WERI-Rb-1 (cell line): ENCODE data around the gene TRIM44.

Experiments used
- DNase-seq: peaks from one replicate; pipeline ENCODE4 v3.0.0-alpha.2; 2020
- H3K27ac ChIP-seq: fragments of 250-450 bp; sonication (Bioruptor Pico); 2 replicates; pipeline ENCODE4 v1.5.1; 2020; ENCODE audit warnings: mild to moderate bottlenecking, moderate library complexity
- H3K27me3 ChIP-seq: fragments of 250-450 bp; sonication (Bioruptor Pico); 2 replicates; pipeline ENCODE4 v1.5.1; 2021; ENCODE audit warnings: mild to moderate bottlenecking, low read depth, moderate library complexity; ENCODE audit not compliant: insufficient read depth, severe bottlenecking
- H3K36me3 ChIP-seq: fragments of 250-450 bp; sonication (Bioruptor Pico); 2 replicates; pipeline ENCODE4 v1.5.1; 2020; ENCODE audit warnings: mild to moderate bottlenecking, moderate library complexity
- H3K4me3 ChIP-seq: 2 replicates; pipeline ENCODE4 v1.5.1; 2011; ENCODE audit warnings: low read depth, mild to moderate bottlenecking, control low read depth, low read length
- H3K9me3 ChIP-seq: fragments of 250-450 bp; sonication (Bioruptor Pico); 2 replicates; pipeline ENCODE4 v1.5.1; 2021; ENCODE audit warnings: mild to moderate bottlenecking, moderate library complexity; ENCODE audit not compliant: severe bottlenecking
- TF ChIP-seq, protein P1 (sequence below): IDR thresholded peaks from 2 replicates; pipeline ENCODE4 v1.5.1; 2011; ENCODE audit warnings: low read depth, mild to moderate bottlenecking, control low read depth, inconsistent platforms, low read length

TRIM44 gene

GRCh38 chr11:35791088-35791958, 128.7 kb downstream of the TRIM44 start:
- Histone ChIP-seq H3K9me3 (no peaks in the 10 kb centered on the region), H3K4me3 (no peak overlapping the region), H3K36me3 (no peaks in the 10 kb centered on the region), H3K27me3 (no peaks in the 10 kb centered on the region), H3K27ac (no peak overlapping the region)
- DNase-seq: no peak
- TF ChIP-seq, protein P1, sequence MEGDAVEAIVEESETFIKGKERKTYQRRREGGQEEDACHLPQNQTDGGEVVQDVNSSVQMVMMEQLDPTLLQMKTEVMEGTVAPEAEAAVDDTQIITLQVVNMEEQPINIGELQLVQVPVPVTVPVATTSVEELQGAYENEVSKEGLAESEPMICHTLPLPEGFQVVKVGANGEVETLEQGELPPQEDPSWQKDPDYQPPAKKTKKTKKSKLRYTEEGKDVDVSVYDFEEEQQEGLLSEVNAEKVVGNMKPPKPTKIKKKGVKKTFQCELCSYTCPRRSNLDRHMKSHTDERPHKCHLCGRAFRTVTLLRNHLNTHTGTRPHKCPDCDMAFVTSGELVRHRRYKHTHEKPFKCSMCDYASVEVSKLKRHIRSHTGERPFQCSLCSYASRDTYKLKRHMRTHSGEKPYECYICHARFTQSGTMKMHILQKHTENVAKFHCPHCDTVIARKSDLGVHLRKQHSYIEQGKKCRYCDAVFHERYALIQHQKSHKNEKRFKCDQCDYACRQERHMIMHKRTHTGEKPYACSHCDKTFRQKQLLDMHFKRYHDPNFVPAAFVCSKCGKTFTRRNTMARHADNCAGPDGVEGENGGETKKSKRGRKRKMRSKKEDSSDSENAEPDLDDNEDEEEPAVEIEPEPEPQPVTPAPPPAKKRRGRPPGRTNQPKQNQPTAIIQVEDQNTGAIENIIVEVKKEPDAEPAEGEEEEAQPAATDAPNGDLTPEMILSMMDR: no peak

DNA sequence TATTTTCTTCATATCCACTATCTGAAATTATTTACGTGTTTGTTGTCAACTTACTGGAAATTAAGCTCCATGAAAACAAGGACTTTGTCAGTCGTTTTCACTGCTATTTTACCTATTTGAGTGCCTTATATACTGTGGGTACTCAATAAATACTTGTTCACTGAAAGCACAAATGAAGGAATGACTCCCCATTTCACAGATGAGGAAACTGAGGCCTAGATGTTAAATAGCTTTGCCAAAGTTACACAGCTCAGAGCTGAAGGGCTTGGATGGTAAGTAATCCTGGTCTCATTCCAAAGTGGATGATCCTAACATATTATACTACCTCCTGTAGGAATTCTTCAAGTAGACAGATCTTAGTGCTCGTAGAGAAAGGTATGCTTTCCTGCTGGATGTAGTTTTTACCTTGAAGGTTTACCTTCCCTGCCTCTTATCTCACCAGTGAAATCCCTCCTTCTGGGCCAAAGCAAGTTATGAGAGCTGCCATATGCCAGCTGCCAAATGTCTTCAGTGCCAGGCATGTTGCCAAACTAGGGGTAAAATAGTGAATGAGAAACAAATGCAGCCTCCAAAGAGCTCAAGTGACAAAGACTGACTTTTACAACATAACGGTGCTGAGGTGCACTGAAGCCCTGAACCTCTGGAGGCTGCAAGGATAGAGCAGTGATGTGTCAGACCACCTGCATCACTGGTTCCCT, 129.7 kb downstream of the TRIM44 start:
- TF ChIP-seq, protein P1: no peak
- Histone ChIP-seq H3K36me3 (no peaks in the 10 kb centered on the region), H3K9me3 (no peaks in the 10 kb centered on the region), H3K4me3 (no peak overlapping the region), H3K27me3 (no peaks in the 10 kb centered on the region), H3K27ac (no peak overlapping the region)
- no peak for DNase-seq

DNA sequence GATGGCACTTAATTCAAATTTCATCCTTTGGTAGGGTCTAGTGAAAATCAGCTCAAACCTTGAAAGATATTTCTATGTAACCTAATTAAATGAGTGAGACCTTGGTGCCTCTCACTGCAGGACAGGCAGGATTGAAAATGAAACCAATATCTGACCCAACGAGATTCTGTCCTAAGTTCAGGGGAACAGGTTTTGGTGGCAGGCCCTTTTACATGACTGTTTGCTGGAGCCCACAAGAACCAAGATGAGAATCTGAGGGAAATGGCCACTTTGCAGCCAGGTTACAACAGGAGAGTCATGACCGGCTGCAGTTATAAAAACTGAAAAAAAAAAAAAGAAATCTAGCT, 130.2 kb downstream of the TRIM44 start:
- Histone ChIP-seq H3K36me3 (no peaks in the 10 kb centered on the region), H3K9me3 (no peaks in the 10 kb centered on the region), H3K27ac (no peak overlapping the region), H3K27me3 (no peaks in the 10 kb centered on the region), H3K4me3 (no peak overlapping the region)
- no peak for DNase-seq
- TF ChIP-seq, protein P1: no peak

GRCh38 chr11:35794333-35794732, 131.8 kb downstream of the TRIM44 start:
- H3K4me3 ChIP-seq: no peak overlapping the region
- H3K27ac ChIP-seq: no peak overlapping the region
- TF ChIP-seq, protein P1: no peak
- DNase-seq: no peak
- no peaks in the 10 kb centered on the region for H3K9me3 ChIP-seq
- no peaks in the 10 kb centered on the region for H3K36me3 ChIP-seq
- H3K27me3 ChIP-seq: no peaks in the 10 kb centered on the region

DNA sequence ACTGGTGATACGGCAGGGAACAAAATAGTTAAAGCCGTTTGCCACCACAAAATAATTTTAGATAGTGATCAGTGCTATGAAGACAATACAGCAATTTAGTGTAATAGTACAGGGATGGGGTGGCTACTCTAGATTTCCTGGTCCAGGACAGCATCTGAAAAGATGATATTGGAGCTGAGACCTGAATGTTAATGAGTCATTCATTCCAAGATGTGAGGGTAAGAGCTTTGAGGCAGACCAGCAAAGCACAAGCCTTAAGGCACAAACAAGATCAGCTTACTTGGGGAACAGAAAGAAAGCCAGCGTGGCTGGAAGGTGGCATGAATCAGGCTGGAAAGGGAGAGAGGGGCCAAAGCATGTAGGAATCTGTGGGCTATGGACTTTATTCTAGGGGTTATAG, 132.3 kb downstream of the TRIM44 start:
- no peaks in the 10 kb centered on the region for H3K9me3 ChIP-seq
- no peak overlapping the region for H3K27ac ChIP-seq
- DNase-seq: no peak
- no peaks in the 10 kb centered on the region for H3K27me3 ChIP-seq
- H3K36me3 ChIP-seq: no peaks in the 10 kb centered on the region
- TF ChIP-seq, protein P1: no peak
- no peak overlapping the region for H3K4me3 ChIP-seq
